Stimulated activated memory B cell treated with anti-CD40 and anti-IgM and Interleukin-4, amounts not matched to agents 10 μg/mL and 1 μg/mL and 100 μg/mL, for 72 hours (primary cell): Measurements from ENCODE around the gene UBE2F.

Source experiments
- ATAC-seq: fragments of 150-1000 bp; cut with Tn5 transposase; 2 replicates; pipeline ENCODE4 v1.10.0; 2021
- H3K27ac Mint-ChIP-seq: one replicate; pipeline ENCODE4 v1.8.0; 2022; ENCODE audit warnings: mild to moderate bottlenecking, mixed read lengths
- H3K27me3 Mint-ChIP-seq: one replicate; pipeline ENCODE4 v1.8.0; 2022; ENCODE audit warnings: mixed read lengths
- H3K36me3 Mint-ChIP-seq: one replicate; pipeline ENCODE4 v1.8.0; 2022; ENCODE audit warnings: mixed read lengths
- H3K4me1 Mint-ChIP-seq: one replicate; pipeline ENCODE4 v1.8.0; 2022; ENCODE audit warnings: mixed read lengths
- H3K4me3 Mint-ChIP-seq: one replicate; pipeline ENCODE4 v1.8.0; 2022; ENCODE audit warnings: mild to moderate bottlenecking, moderate library complexity, mixed read lengths
- H3K9me3 Mint-ChIP-seq: one replicate; pipeline ENCODE4 v1.8.0; 2022; ENCODE audit warnings: mixed read lengths

The UBE2F gene

DNA sequence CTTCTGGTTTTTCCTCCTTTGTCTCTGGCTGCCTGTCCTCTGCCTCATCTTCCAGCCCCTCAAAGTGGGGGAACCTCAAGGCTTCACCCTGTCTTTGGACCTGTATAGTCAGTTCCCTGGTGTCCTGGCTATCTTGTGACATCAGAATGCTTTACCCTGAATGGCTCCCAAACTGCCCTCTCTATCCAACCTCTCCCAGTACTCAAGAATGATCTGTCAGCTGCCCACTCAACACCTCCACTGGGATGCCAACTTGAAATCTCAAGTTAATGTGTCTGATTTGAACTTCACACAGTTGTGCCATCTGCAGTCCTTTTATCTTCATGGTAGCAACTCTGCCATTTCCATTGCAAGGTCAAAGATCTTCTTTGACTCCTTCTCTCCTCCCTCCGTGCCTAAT is 43.8 kb downstream of the UBE2F start:
- Mint-ChIP-seq H3K27ac (peak overlapping the region; percentile 1), H3K36me3 (peaks cover 62% of the 10 kb centered on the region), H3K27me3 (no peaks in the 10 kb centered on the region), H3K4me1 (peaks cover 31% of the 10 kb centered on the region), H3K9me3 (no peaks in the 10 kb centered on the region), H3K4me3 (no peak overlapping the region)
- ATAC-seq: no peak

DNA sequence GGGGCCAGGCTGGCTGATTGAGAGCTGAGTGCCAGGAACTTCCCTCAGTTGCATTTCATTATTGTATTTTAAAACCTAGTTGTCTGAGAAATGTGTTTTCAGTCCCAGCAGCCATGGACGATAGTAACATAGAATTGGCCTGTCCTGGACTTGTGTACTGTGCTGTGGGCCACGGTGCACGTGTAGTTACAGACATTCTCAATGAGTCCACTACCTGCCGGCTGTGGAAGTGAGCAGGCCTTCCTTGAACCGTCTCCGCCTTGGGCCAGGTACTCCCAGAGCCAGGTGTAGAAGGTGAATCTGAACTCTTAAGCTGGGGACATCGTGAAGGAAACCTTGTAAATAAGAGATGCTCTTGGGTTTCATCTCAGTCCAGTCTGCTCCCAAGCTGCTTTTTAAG is 47.0 kb downstream of the UBE2F start:
- no peaks in the 10 kb centered on the region for H3K9me3 Mint-ChIP-seq
- no peak overlapping the region for H3K27ac Mint-ChIP-seq
- H3K4me1 Mint-ChIP-seq: peaks cover 9% of the 10 kb centered on the region
- ATAC-seq: no peak
- no peak overlapping the region for H3K4me3 Mint-ChIP-seq
- H3K27me3 Mint-ChIP-seq: no peaks in the 10 kb centered on the region
- peaks cover 54% of the 10 kb centered on the region for H3K36me3 Mint-ChIP-seq

DNA sequence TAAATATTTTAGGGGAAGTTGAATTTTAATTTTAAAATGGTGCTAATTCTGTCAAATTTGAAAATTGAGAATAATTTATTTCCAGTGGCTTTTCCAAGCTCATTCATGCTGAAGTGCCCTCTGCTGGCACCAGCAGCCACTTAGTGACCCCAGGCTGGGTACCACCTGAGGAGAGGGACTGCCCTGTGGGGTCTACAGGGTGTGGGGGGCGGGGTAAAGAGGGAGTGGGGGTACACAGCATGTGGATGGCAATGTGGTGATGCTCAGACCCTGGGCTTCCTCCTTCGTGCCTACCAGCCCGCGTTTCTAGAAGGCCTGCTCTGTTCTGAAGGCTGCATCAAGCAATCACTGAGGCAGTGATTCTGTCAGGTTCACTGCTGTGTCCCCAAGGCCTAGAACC is 48.9 kb downstream of the UBE2F start:
- H3K27ac Mint-ChIP-seq: no peak overlapping the region
- peaks cover 60% of the 10 kb centered on the region for H3K36me3 Mint-ChIP-seq
- no peak for ATAC-seq
- no peaks in the 10 kb centered on the region for H3K9me3 Mint-ChIP-seq
- H3K27me3 Mint-ChIP-seq: no peaks in the 10 kb centered on the region
- no peaks in the 10 kb centered on the region for H3K4me1 Mint-ChIP-seq
- H3K4me3 Mint-ChIP-seq: no peak overlapping the region

DNA sequence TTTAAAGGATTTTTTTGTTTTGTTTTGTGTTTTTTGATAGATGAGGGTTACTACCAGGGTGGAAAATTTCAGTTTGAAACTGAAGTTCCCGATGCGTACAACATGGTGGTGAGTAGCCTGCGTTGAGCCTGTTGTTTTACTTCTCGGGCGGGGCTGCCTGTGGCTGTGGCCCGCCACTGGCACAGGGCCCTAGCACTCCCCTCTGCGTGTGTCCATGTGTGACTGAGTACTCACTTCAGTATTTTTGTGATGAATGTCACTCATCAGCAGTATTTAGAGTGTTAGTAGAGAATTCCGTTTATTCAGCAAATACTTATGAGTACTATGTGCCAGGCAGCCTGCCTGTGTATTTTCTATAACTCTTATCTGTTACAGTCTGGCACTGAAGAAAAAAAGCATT is 49.7 kb downstream of the UBE2F start:
- no peak overlapping the region for H3K4me3 Mint-ChIP-seq
- H3K27ac Mint-ChIP-seq: no peak overlapping the region
- no peaks in the 10 kb centered on the region for H3K4me1 Mint-ChIP-seq
- peaks cover 59% of the 10 kb centered on the region for H3K36me3 Mint-ChIP-seq
- H3K9me3 Mint-ChIP-seq: no peaks in the 10 kb centered on the region
- ATAC-seq: peak; percentile 78
- H3K27me3 Mint-ChIP-seq: no peaks in the 10 kb centered on the region

DNA sequence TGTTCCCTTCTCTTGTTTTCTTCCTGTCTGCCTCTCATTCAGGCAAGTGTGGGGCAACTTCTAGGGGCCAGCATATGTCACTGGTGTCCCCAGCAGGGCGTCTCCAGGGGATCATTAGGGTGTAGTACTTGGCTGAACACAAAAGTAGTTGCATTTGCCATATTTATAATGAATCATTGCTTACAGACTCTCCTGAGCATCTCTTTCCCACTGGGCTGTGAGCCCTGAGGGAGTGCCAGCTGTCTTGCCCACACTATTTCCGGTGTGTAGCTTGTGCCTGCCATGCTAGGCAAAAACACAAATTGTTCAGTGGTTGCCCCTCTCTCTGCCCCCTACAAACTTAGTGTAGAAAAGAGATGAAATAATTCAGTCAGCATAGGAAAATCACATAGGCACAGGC is 53.1 kb downstream of the UBE2F start:
- Mint-ChIP-seq H3K9me3 (no peaks in the 10 kb centered on the region), H3K4me3 (no peak overlapping the region), H3K27me3 (no peaks in the 10 kb centered on the region), H3K27ac (no peak overlapping the region), H3K36me3 (peaks cover 51% of the 10 kb centered on the region), H3K4me1 (no peaks in the 10 kb centered on the region)
- no peak for ATAC-seq

DNA sequence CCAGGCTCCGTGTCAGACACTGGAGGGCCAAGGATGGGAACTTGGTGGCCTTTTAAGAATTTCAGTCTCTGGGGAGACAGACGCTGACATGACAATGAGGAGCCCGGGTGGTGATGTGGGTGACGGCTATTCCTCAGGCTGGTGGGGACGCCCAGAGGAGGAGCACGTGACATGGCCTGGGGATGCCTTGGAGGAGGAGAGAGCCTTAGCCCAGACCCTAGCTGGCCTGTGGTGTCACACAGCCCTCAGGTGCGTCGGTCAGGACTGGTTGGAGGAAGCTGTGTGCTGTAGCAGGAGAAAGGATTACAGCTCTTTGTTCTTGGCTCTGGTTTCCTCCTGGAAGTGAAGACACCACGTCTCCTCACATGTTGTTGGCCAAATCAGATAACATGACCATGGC is 54.0 kb downstream of the UBE2F start:
- H3K36me3 Mint-ChIP-seq: peaks cover 60% of the 10 kb centered on the region

DNA sequence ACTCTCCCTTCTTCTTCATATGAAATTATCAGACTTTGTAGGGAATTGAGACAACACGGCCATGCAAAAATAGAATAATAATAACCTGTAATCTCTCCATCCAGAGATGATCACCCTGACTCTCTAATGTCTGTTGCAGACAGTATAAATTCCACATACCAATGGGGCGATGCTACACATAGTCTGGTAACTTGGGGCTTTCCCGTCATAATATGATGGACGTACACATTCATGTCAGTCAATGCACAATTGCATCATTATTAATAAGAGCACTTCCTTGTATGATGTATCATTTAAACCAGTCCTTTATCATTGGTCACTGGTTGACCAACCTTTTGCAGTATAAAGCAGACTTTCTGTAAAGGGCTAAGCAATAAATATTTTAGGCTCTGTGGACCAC is 54.5 kb downstream of the UBE2F start:
- H3K27me3 Mint-ChIP-seq: no peaks in the 10 kb centered on the region
- H3K9me3 Mint-ChIP-seq: no peaks in the 10 kb centered on the region
- no peak overlapping the region for H3K4me3 Mint-ChIP-seq
- no peak overlapping the region for H3K27ac Mint-ChIP-seq
- ATAC-seq: no peak
- peaks cover 63% of the 10 kb centered on the region for H3K36me3 Mint-ChIP-seq
- H3K4me1 Mint-ChIP-seq: no peaks in the 10 kb centered on the region

More for the DNA sequence above, 54.0 kb downstream of the UBE2F start:
- no peak overlapping the region for H3K4me3 Mint-ChIP-seq
- no peaks in the 10 kb centered on the region for H3K9me3 Mint-ChIP-seq
- ATAC-seq: no peak
- H3K27ac Mint-ChIP-seq: no peak overlapping the region
- H3K27me3 Mint-ChIP-seq: no peaks in the 10 kb centered on the region
- H3K4me1 Mint-ChIP-seq: no peaks in the 10 kb centered on the region

DNA sequence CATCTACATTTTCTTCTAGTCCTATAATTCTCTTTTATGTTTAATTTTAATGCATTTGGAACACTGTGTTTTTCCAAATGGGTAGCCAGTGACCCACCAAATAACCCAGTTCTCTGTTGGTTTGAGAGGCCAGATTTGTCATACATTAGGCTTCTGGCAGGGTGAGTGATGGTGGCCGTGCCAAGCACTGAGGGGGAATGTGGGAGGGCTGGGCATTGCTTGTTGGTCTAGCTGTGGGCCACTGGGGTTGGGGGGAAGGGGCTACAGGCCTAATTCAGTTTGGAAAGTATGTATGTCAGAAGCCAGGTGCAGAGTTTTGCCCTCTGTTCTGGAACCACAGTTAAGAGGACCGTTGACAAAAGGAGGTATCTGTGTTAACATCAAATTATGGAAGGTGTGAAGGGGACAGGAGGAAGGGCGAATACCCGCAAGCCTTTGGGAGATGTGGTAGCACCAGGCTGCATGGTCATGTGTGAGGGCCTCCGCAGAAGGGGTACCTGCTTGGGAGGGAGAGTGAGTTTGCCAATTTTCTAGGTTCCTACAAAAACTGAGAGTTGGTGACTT is 55.9 kb downstream of the UBE2F start:
- Mint-ChIP-seq H3K4me1 (no peaks in the 10 kb centered on the region), H3K9me3 (no peaks in the 10 kb centered on the region), H3K27me3 (no peaks in the 10 kb centered on the region), H3K4me3 (no peak overlapping the region), H3K36me3 (peaks cover 65% of the 10 kb centered on the region), H3K27ac (no peak overlapping the region)
- ATAC-seq: no peak

- H3K9me3 Mint-ChIP-seq: no peaks in the 10 kb centered on the region
- no peak for ATAC-seq
- no peaks in the 10 kb centered on the region for H3K4me1 Mint-ChIP-seq
- no peaks in the 10 kb centered on the region for H3K27me3 Mint-ChIP-seq
- no peak overlapping the region for H3K27ac Mint-ChIP-seq
- H3K36me3 Mint-ChIP-seq: peaks cover 64% of the 10 kb centered on the region
- H3K4me3 Mint-ChIP-seq: no peak overlapping the region
Observed at GRCh38 chr2:238023608-238024007, 56.8 kb downstream of the UBE2F start.

GRCh38 chr2:238024986-238025385 is 58.2 kb downstream of the UBE2F start:
- no peaks in the 10 kb centered on the region for H3K4me1 Mint-ChIP-seq
- no peak overlapping the region for H3K4me3 Mint-ChIP-seq
- H3K27ac Mint-ChIP-seq: no peak overlapping the region
- no peaks in the 10 kb centered on the region for H3K9me3 Mint-ChIP-seq
- H3K27me3 Mint-ChIP-seq: no peaks in the 10 kb centered on the region
- ATAC-seq: no peak
- peaks cover 58% of the 10 kb centered on the region for H3K36me3 Mint-ChIP-seq

- ATAC-seq: no peak
- no peaks in the 10 kb centered on the region for H3K9me3 Mint-ChIP-seq
- H3K36me3 Mint-ChIP-seq: peaks cover 58% of the 10 kb centered on the region
- H3K4me1 Mint-ChIP-seq: no peaks in the 10 kb centered on the region
- no peak overlapping the region for H3K4me3 Mint-ChIP-seq
- H3K27me3 Mint-ChIP-seq: no peaks in the 10 kb centered on the region
- no peak overlapping the region for H3K27ac Mint-ChIP-seq
Observed at GRCh38 chr2:238025741-238026360, 59.0 kb downstream of the UBE2F start.

GRCh38 chr2:238027058-238027457 is 60.2 kb downstream of the UBE2F start:
- no peaks in the 10 kb centered on the region for H3K4me1 Mint-ChIP-seq
- no peak overlapping the region for H3K4me3 Mint-ChIP-seq
- H3K27me3 Mint-ChIP-seq: no peaks in the 10 kb centered on the region
- H3K36me3 Mint-ChIP-seq: peaks cover 61% of the 10 kb centered on the region
- H3K27ac Mint-ChIP-seq: no peak overlapping the region
- no peak for ATAC-seq
- no peaks in the 10 kb centered on the region for H3K9me3 Mint-ChIP-seq

DNA sequence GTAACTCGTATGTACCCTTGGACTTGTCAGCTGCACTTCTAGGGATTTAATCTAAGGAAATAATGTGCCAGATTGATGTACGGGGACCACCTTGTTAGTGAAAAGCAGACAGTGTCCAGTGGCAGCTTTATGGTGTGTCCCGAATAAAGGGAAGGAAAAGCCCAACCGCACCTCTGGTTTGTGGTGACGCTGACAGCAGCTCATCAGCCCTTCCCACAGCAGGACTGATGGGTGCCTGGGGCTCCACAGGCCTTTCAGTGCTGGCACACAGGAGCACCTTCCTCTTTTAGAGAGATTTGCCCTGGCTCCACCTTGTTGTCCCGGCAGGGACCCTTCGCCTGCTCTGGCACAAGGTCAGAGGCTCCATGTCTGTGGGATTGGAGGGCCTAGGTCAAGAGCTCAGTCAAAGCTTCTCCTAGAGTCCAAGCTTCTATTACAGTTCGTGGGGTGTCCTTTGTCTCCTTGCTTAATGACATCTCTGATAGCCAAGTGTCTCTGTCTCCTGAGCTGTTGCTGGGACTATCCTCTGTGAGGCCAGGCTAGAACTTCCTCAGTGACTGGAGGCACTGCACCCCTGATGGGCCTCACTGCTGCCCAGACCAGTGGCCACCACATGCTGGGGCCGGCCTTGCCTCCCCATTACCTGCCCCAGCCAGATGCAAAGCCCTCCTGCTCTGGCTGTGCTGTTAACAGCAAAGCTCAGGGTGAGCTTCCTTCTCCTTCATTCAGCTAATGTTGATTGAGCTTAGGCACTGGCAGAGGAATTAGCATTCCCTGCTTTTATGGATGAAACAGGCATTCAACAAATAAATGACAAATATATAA is 61.0 kb downstream of the UBE2F start:
- Mint-ChIP-seq H3K27ac (no peak overlapping the region), H3K4me1 (no peaks in the 10 kb centered on the region), H3K4me3 (no peak overlapping the region), H3K27me3 (no peaks in the 10 kb centered on the region), H3K9me3 (no peaks in the 10 kb centered on the region), H3K36me3 (peaks cover 62% of the 10 kb centered on the region)
- ATAC-seq: no peak

DNA sequence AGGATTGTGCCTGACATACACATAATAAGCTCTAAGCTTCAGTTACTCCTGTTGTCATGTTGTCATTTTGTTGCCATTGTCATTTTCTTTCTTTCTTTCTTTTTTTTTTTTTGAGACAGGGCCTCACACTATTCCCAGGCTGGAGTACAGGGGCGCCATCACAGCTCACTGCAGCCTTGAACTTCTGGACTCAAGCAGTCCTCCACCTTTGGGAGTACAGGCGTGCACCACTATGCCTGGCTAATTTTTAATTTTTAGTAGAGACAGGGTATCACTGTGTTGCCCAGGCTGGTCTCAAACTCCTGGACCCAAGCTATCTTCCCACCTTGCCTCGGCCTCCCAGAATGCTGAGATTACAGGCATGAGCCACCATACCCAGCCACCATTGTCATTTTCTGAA is 63.0 kb downstream of the UBE2F start:
- H3K27me3 Mint-ChIP-seq: no peaks in the 10 kb centered on the region
- no peak overlapping the region for H3K27ac Mint-ChIP-seq
- no peaks in the 10 kb centered on the region for H3K9me3 Mint-ChIP-seq
- H3K4me3 Mint-ChIP-seq: no peak overlapping the region
- peaks cover 72% of the 10 kb centered on the region for H3K36me3 Mint-ChIP-seq
- ATAC-seq: no peak
- H3K4me1 Mint-ChIP-seq: no peaks in the 10 kb centered on the region

GRCh38 chr2:238030422-238031155 is 63.8 kb downstream of the UBE2F start:
- no peaks in the 10 kb centered on the region for H3K9me3 Mint-ChIP-seq
- ATAC-seq: no peak
- no peaks in the 10 kb centered on the region for H3K27me3 Mint-ChIP-seq
- H3K27ac Mint-ChIP-seq: no peak overlapping the region
- peaks cover 72% of the 10 kb centered on the region for H3K36me3 Mint-ChIP-seq
- no peaks in the 10 kb centered on the region for H3K4me1 Mint-ChIP-seq
- H3K4me3 Mint-ChIP-seq: no peak overlapping the region
